Panc1 (cell line): ENCODE measurements around the gene RIC1. TPM values are rescaled to one million over a fixed set of nuclear protein-coding genes. Genes with fewer than 3 reads are reported as not detected.

Experiments used
- ATAC-seq: fragments of 200-7000 bp; cut with Tn5 transposase; 2 replicates; pipeline ENCODE4 v1.9.1; 2020; ENCODE audit warnings: mild to moderate bottlenecking, moderate library complexity
- BruUV-seq: library from RNA; stranded (reverse); fragments of 400-500 nt; replicated peaks from 2 replicates; lab custom pipeline; 2021; lab: Mats Ljungman, UMichigan
- CTCF ChIA-PET: fragments of 300-600 bp; sonication (Branson Sonifier 250); formaldehyde crosslinking; loops from one replicate; lab custom pipeline; 2022; ENCODE audit warnings: antibody characterized with exemption; lab: Charles Lee
- POLR2A ChIA-PET: fragments of 300-600 bp; sonication (Branson Sonifier 250); formaldehyde crosslinking; loops from one replicate; lab custom pipeline; 2022; ENCODE audit warnings: antibody characterized with exemption; lab: Charles Lee
- DNase-seq: peaks from one replicate; pipeline ENCODE4 v3.0.0-alpha.2; 2010; ENCODE audit warnings: low read depth, low spot score
- H3K27ac ChIP-seq: 2 replicates; pipeline ENCODE4 v1.5.1; 2011; ENCODE audit warnings: mild to moderate bottlenecking, low read length, inconsistent platforms
- H3K27me3 ChIP-seq: fragments of 200-500 bp; sonication (Bioruptor generic); 2 replicates; pipeline ENCODE4 v1.6.0; 2014; ENCODE audit warnings: low read length, inconsistent platforms; ENCODE audit not compliant: control insufficient read depth, insufficient read depth
- H3K36me3 ChIP-seq: fragments of 200-500 bp; sonication (Bioruptor generic); 2 replicates; pipeline ENCODE4 v1.5.1; 2014; ENCODE audit warnings: inconsistent platforms, mild to moderate bottlenecking, low read length, moderate library complexity; ENCODE audit not compliant: control insufficient read depth, insufficient read depth
- H3K4me1 ChIP-seq: 2 replicates; pipeline ENCODE4 v1.5.1; 2011; ENCODE audit warnings: inconsistent platforms, mild to moderate bottlenecking, low read length, moderate library complexity; ENCODE audit not compliant: control insufficient read depth, insufficient read depth
- H3K4me3 ChIP-seq, 2 experiments: 2 replicates each; pipeline ENCODE4 v1.5.1; 2011 to 2012; ENCODE audit warnings: low read depth in 2 of 2, low read length in 2 of 2, mild to moderate bottlenecking in 2 of 2, inconsistent platforms in 1 of 2, moderate library complexity in 1 of 2
- H3K9me3 ChIP-seq: fragments of 200-500 bp; sonication (Bioruptor generic); 2 replicates; pipeline ENCODE4 v1.5.1; 2014; ENCODE audit warnings: low read depth, mild to moderate bottlenecking, inconsistent platforms, low read length, moderate library complexity; ENCODE audit not compliant: control insufficient read depth, insufficient read depth
- CTCF ChIP-seq: fragments of 450-650 bp; IDR thresholded peaks from 2 replicates; pipeline ENCODE4 v1.5.1; 2017; ENCODE audit warnings: mild to moderate bottlenecking
- POLR2AphosphoS5 ChIP-seq: IDR thresholded peaks from 2 replicates; pipeline ENCODE4 v1.6.1; 2012; ENCODE audit warnings: mild to moderate bottlenecking, low read depth, low read length, moderate library complexity
- SIN3A ChIP-seq: IDR thresholded peaks from 2 replicates; pipeline ENCODE4 v1.6.1; 2012; ENCODE audit warnings: low read depth, mild to moderate bottlenecking, low read length, moderate library complexity, borderline replicate concordance; ENCODE audit not compliant: insufficient read depth
- TCF7L2 ChIP-seq: IDR thresholded peaks from 2 replicates; pipeline ENCODE4 v1.6.1; 2011; ENCODE audit warnings: mild to moderate bottlenecking, low read depth, low read length, inconsistent platforms
- in situ Hi-C: cut with HindIII; loops from 2 replicates; pipeline ENCODE4 v1.10.0; 2016; ENCODE audit warnings: low sequenced_read_pairs, low pct_unique_long_range_greater_than_20kb
- intact Hi-C: fragments of 100-400 bp; cut with micrococcal nuclease; formaldehyde crosslinking; loops from one replicate; pipeline ENCODE4 v1.10.0; 2022; ENCODE audit not compliant: unreplicated experiment
- total RNA-seq: library from RNA; stranded (reverse); gene quantifications from one replicate; pipeline ENCODE4 v1.2.1, GENCODE V29; 2021; ENCODE audit not compliant: unreplicated experiment
- TF ChIP-seq, protein P1 (sequence below), 2 experiments: IDR thresholded peaks; 2 replicates each; pipeline ENCODE4 v1.6.1; 2011 to 2012; ENCODE audit warnings: low read depth in 2 of 2, control low read depth in 1 of 2, low read length in 1 of 2, mild to moderate bottlenecking in 1 of 2, moderate library complexity in 1 of 2; ENCODE audit not compliant: insufficient read depth in 1 of 2

Gene RIC1
- total RNA-seq, 1 experiment from 2014 or later: 7.0 TPM

- ChIA-PET CTCF (no interaction called here), POLR2A (no interaction called here)
- ATAC-seq (no peak), DNase-seq (no peak)
- no TSS peak for BruUV-seq
- no peaks in the 10 kb centered on the region for H3K36me3 ChIP-seq
- H3K4me1 ChIP-seq: no peaks in the 10 kb centered on the region
- intact Hi-C loops: no loop called here
- no peak overlapping the region for H3K4me3 ChIP-seq
- no peaks in the 10 kb centered on the region for H3K9me3 ChIP-seq
- in situ Hi-C loops: no loop called here
- no peaks in the 10 kb centered on the region for H3K27me3 ChIP-seq
- TF ChIP-seq, protein P1, sequence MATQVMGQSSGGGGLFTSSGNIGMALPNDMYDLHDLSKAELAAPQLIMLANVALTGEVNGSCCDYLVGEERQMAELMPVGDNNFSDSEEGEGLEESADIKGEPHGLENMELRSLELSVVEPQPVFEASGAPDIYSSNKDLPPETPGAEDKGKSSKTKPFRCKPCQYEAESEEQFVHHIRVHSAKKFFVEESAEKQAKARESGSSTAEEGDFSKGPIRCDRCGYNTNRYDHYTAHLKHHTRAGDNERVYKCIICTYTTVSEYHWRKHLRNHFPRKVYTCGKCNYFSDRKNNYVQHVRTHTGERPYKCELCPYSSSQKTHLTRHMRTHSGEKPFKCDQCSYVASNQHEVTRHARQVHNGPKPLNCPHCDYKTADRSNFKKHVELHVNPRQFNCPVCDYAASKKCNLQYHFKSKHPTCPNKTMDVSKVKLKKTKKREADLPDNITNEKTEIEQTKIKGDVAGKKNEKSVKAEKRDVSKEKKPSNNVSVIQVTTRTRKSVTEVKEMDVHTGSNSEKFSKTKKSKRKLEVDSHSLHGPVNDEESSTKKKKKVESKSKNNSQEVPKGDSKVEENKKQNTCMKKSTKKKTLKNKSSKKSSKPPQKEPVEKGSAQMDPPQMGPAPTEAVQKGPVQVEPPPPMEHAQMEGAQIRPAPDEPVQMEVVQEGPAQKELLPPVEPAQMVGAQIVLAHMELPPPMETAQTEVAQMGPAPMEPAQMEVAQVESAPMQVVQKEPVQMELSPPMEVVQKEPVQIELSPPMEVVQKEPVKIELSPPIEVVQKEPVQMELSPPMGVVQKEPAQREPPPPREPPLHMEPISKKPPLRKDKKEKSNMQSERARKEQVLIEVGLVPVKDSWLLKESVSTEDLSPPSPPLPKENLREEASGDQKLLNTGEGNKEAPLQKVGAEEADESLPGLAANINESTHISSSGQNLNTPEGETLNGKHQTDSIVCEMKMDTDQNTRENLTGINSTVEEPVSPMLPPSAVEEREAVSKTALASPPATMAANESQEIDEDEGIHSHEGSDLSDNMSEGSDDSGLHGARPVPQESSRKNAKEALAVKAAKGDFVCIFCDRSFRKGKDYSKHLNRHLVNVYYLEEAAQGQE (IDR thresholded peaks at IDR 0.05; ENCODE audit: insufficient read depth in 1 of 2, low read depth in 2 of 2, low read length in 1 of 2): no peak
- TF ChIP-seq POLR2AphosphoS5 (no peak), TCF7L2 (no peak), SIN3A (no peak), CTCF (no peak)
- no peak overlapping the region for H3K27ac ChIP-seq
Measured at GRCh38 chr9:5612185-5612530, 16.7 kb upstream of the RIC1 start.

- no peak overlapping the region for H3K4me3 ChIP-seq
- in situ Hi-C loops (no loop called here), intact Hi-C loops (no loop called here)
- no peaks in the 10 kb centered on the region for H3K27me3 ChIP-seq
- TF ChIP-seq TCF7L2 (no peak), SIN3A (no peak), CTCF (no peak)
- TF ChIP-seq, protein P1 (IDR thresholded peaks at IDR 0.05; ENCODE audit: insufficient read depth in 1 of 2, low read depth in 2 of 2, low read length in 1 of 2): no peak
- ATAC-seq (no peak), DNase-seq (no peak)
- H3K36me3 ChIP-seq: no peaks in the 10 kb centered on the region
- no peak overlapping the region for H3K27ac ChIP-seq
- no TSS peak for BruUV-seq
- ChIA-PET POLR2A (interaction anchor here (0.6 kb wide), 1 partner anchor 128 kb away, joined by 3 read pairs; no protein-coding TSS in a partner anchor), CTCF (no interaction called here)
- H3K9me3 ChIP-seq: no peaks in the 10 kb centered on the region
- no peaks in the 10 kb centered on the region for H3K4me1 ChIP-seq
Measured at GRCh38 chr9:5614192-5614591, 14.7 kb upstream of the RIC1 start.
